ENCODE data around the gene L3MBTL4.
A peak's percentile ranks its signal among the peaks of the same experiment; 100 is the strongest.

Gene L3MBTL4

GRCh38 chr18:5948237-5948636, 466.5 kb downstream of the L3MBTL4 start:
- no peak for DNase-seq

DNA sequence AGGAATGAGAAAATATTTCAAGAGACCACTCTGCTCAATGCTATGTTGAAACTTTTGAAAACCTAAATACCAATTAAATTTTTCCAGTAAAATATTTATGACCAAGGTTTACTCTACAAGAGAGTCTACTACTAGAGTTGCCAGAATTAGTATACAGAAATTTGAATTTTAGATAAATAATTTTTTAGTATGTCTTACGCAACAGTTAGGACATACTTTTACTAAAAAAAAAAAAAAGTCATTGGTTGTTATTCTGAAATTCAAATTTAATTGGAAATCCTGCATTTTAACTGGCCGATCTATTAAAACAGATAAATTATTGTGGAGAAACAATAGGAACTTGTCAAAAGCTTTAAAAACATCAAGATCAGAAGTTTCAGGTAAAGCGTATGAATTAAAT, 470.3 kb downstream of the L3MBTL4 start:
- DNase-seq = no peak

- DNase-seq = peak; percentile 5
These were observed 471.2 kb downstream of the L3MBTL4 start for GRCh38 chr18:5943514-5943913.

GRCh38 chr18:5942591-5942990, 472.1 kb downstream of the L3MBTL4 start:
- no peak for DNase-seq

DNA sequence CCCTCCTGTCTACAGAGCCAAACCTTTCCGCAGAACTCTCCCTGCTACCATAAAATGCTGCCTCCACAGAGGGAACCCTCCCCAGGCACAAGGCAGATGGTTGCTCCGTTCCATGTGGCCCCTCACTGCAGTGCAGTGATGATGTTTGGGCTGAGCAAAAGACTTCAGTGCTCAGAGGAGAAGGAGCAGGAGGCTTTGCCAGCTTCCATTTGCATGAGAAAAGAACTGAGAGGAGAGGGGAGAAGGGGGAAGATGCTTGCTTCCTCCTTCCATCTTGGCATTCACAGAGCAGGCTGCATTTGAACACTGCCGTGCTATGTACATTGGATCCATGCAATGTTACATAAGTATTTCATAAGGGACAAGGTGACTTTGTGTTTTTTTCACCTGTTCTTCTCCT, 472.8 kb downstream of the L3MBTL4 start:
- DNase-seq = no peak

DNA sequence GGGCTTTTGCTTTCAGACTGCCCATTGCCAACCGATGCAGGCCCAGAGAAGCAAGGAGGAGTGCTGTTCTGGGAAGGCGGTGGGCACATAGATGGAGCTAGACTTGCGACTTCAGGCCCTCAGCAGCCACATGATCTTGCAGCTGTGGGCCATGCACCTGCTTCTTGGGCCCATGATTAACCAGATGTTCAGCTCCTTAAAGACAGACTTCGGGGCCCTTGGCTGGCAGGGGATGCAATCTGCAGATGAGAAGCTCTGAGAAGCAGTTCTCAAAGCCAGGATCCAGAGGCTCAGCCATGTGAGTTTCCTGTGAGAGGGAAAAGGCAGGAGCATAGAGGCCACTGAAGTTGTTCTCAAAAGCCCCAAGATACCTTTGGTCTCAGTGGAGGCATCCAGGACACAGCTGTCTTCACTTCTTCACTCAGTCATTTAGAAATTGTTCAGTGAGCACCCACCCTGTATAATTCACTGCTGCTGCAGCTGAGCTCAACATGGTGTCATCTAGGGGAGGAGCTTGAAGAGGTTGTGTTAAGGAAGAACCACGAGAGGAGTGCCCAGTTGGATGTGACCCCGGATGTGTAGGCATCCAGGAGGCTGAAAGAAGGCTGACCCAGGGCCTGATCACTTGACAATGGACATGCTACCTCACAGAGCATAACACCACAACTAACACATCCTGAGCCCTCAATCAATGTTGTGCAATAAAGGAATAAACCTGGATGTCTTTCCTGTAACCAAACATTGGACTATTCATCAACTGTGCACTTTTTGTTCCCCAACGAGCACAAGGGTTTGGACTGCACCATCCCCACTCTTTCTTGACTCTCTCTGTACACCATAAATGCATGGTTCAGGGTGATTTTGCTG, 474.7 kb downstream of the L3MBTL4 start:
- no peak for DNase-seq

- DNase-seq = no peak
These were observed 476.9 kb downstream of the L3MBTL4 start for GRCh38 chr18:5937795-5938194.

DNA sequence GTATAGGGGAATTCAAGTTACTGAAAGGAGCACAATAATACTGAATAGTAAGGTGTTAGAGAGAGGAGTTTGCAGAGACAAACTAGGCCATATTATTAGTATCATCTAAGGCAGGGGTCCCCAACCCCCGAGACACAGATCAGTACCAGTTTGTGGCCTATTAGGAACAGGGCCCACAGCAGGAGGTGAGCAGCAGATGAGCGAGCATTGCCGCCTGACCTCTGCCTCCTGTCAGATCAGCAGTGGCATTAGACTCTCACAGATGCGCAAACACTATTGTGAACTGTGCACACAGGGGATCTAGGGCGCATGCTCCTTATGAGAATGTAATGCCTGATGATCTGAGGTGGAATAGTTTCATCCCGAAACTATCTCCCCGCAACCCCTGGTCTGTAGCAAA, 477.6 kb downstream of the L3MBTL4 start:
- no peak for DNase-seq

- DNase-seq = no peak
These were observed 483.9 kb downstream of the L3MBTL4 start for GRCh38 chr18:5930789-5931188.

DNA sequence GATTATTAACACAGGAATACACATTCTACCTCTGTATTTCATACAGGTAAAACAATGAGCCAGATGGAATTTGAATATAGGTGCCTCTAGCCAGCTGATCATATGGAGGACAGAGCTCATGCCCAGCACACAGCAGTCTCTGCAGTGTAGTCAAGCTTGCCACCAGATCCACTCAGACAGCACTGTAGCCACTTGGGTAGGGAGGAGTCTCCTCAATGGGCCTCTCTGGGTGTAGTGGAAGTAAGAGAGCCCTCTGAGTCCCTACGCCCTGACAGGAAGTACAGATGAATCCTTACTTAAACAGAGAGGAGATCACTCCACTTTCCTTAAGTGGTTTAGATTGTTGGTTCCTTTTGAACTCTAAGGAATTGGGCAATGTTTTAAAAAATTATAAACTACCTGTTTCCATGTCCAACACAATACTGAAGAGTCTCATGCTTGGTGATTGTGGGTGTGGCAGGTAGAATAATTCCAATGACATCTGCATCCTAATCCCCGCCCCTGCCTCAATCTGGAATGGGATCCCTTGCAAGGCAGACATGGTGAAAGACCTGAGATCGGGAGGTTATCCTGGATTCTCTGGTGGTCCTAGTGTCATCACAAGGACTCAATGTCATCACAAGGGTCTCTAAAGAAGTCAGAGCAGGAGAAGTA, 496.4 kb downstream of the L3MBTL4 start:
- DNase-seq = no peak

DNA sequence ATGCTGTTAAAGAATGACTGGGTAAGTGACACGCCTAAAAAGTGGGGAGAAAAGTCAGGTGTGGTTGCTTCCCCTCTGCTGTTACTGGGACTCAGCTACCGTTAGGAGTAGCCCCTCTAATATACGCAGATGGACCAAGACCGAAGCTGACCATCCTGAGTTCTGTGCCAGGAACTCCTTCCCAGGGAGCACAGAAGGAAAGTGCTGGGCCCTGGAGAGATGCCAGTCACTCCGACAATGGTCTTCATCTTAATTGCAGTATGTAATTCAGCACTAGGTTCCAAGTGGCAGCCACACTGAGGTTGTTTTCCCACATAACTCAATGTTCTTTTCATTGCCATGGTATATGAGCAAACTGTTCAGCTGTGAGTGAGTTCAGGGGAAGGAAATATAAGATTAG, 499.8 kb downstream of the L3MBTL4 start:
- DNase-seq = no peak

- DNase-seq = no peak
These were observed 500.7 kb downstream of the L3MBTL4 start for GRCh38 chr18:5914016-5914415.

DNA sequence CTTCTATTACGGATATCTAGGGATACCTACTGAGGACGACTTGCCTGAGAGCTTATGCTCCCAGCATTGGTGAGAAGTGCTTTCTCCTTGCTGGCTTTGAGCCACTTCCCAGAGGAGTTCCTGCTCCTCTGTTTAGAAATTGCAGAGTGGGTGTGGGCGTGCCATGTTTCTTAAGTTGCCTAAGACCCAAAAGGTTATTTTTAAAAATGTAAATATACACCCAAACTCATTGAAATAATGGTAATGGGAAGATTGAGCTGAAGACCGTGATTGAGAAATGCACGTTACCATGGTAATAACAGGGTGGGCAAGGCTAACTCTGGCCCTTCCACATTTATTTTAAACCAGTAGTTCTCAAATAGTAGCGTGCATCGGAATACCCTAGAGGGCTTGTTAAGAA, 502.1 kb downstream of the L3MBTL4 start:
- no peak for DNase-seq

- no peak for DNase-seq
These were observed 505.6 kb downstream of the L3MBTL4 start for GRCh38 chr18:5909125-5909524.

Measured in DMS 273 treated with DMSO at 0.1 percent for 48 hours (cell line).